Left renal pelvis (tissue), 4 donors: ENCODE data around the gene SYT2. TPM values are rescaled to one million over a fixed set of nuclear protein-coding genes. Genes with fewer than 3 reads are reported as not detected.
"Not testable (repeated sequence)": the region's sequence is repeated elsewhere in the genome, so short reads cannot be mapped to it uniquely, and the experiment has no call there.

Experiments
- DNase-seq, 4 donors: peaks; one replicate each; pipeline ENCODE4 v3.0.0-alpha.2; 2013; ENCODE audit warnings: low read depth in 4 of 4, low spot score in 3 of 4
- polyA plus RNA-seq, 4 donors: library from polyadenylated mRNA; unstranded; fragments of 120-200 nt; gene quantifications; one replicate each; pipeline ENCODE4 v1.2.1, GENCODE V29; 2013; ENCODE audit not compliant: insufficient read length in 4 of 4

SYT2 gene
- polyA plus RNA-seq, 4 donors: 2.0 to 3.0 (median 2.0) TPM

DNA sequence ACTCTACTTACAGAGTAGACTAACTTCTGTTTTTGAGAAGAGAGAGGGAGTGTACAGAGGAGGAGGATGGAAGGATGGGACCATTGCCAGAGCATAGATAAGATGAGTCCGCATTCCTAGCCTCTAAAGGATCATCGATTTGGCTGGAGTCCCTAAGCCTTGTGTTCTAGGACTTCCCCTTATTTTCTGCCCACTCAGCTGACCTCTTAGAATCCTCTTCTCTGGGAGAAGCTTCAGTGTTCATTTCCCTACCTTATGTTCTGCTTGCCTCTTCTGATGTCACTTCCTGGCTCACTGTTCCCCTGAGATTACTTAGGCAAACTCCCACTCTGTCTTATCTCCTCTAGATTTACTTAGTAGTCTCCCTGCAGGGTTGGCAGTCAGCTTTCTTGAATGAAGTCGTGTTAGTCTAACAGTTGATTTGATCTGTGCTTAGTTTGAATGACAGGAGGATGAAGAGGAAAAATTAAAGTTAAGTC is 156.7 kb downstream of the SYT2 start:
- DNase-seq: no peak

GRCh38 chr1:202553078-202553477 is 157.2 kb downstream of the SYT2 start:
- DNase-seq: not testable (repeated sequence)

DNA sequence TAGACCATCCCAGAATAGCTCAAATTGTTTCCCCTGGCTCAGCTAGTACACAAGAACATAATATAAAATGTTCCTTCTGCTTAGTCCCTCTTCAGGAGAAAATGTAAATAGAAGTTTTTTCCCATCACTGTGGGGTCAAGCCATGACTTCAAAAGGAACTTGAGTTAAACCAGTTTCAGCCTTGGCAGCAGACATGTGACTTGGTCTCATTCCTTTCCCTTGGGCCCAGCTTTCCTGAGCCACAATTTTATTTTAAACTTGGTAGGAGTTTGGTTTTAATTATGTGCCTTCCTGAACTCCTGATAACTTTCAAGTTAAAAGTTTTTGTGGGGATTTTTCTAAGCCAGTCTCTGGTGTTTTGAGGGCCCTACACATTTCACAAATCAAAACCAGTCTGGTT is 157.6 kb downstream of the SYT2 start:
- DNase-seq: not testable (repeated sequence)

- no peak for DNase-seq
Measured at GRCh38 chr1:202551683-202552082, 158.6 kb downstream of the SYT2 start.

DNA sequence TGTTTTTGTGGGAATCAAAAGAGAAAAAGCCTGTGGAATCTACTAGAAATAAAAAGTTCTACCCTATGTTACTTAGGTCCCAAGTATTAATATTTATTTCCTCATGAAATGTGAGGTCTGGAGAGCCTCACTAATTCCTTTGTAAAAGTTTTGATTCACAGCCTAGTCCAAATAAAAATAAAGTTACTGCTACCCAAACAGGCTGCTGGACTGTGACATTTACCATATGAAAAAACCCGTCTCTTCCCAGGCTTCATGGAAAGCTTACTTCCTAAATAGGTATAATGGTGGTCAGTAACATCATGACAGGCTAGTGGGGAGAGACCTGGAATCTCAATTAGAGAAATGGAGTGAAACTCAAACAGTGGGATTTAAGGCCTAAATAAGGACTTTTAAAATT is 160.2 kb downstream of the SYT2 start:
- DNase-seq: not testable (repeated sequence)

GRCh38 chr1:202547215-202547614 is 163.0 kb downstream of the SYT2 start:
- DNase-seq: no peak

GRCh38 chr1:202546796-202547195 is 163.5 kb downstream of the SYT2 start:
- DNase-seq: not testable (repeated sequence)

DNA sequence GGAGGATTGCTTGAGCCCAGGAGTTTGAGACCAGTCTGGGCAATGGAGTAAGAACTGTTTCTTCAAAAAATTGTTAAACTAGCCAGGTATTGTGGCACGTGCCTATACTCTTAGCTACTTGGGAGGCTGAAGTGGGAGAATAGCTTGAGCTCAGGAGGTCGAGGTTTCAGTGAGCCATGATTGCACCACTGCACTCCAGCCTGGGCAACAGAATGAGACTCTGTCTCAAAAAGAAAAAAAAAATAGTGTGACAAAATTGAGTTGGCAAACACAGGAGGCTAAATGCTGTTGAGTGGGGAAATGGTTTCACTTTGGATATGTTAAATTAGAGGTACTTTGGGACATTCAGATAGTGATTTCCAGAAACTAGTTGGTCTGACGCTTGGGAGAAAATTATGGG is 163.9 kb downstream of the SYT2 start:
- not testable (repeated sequence) for DNase-seq

- DNase-seq: not testable (repeated sequence)
Measured at GRCh38 chr1:202545647-202546303, 164.5 kb downstream of the SYT2 start.

DNA sequence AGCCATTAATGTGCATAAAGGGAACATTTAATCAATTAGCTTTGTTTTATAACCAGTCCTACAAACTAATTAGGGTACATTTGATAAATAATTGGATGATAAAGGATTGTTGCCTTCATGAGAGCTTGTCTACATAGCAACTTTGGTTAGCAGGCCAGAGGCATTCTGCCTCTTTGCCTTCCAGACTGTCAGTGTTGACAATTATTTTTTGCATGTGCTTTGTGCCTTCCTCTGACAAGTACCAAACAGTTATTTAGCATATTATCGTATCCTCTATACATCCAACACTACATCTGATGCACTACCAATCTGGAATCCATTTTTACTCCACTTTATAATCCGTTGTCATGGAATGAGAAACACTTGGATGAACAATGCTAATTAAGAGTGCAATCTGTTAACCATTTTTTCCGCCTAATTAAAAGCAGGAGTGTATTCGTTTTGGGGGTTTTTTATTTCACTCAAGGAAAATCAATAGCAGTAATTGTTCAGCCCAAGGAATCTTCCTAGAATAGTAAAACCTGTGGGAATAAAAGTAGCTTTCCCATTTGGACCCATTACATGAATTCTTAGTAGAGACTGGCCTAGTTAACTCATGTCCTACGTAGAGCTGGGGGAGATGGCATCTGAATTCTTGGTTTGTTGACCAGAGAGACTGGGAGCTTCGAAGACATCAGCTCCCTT is 165.3 kb downstream of the SYT2 start:
- DNase-seq: not testable (repeated sequence)

GRCh38 chr1:202543537-202543936 is 166.7 kb downstream of the SYT2 start:
- not testable (repeated sequence) for DNase-seq

- not testable (repeated sequence) for DNase-seq
Measured at GRCh38 chr1:202542415-202542814, 167.8 kb downstream of the SYT2 start.

- not testable (repeated sequence) for DNase-seq
Measured at GRCh38 chr1:202540858-202541257, 169.4 kb downstream of the SYT2 start.

Other genes starting within 250 kb of the SYT2 start
- gene KDM5B, start 98.0 kb upstream of the SYT2 start, polyA plus RNA-seq: 100 to 1,000 TPM in 3 of 4 donors, 10 to 100 TPM in 1; 97.1 to 114 (median 104) TPM
- 1 to 10 TPM; 3.3 to 6.7 (median 4.3) TPM for gene PCAT6, start 100.5 kb upstream of the SYT2 start, polyA plus RNA-seq
- 10 to 100 TPM in 3 of 4 donors, 1 to 10 TPM in 1; 9.0 to 11.8 (median 11.3) TPM for gene RABIF, start 178.7 kb upstream of the SYT2 start, polyA plus RNA-seq
- 10 to 100 TPM; 29.6 to 43.6 (median 40.4) TPM for gene KLHL12, start 216.8 kb upstream of the SYT2 start, polyA plus RNA-seq
- gene ADIPOR1, start 247.9 kb upstream of the SYT2 start, polyA plus RNA-seq: 10 to 100 TPM; 75.0 to 89.6 (median 83.2) TPM